ENCODE measurements around the gene ANKRD65.

Gene ANKRD65

DNA sequence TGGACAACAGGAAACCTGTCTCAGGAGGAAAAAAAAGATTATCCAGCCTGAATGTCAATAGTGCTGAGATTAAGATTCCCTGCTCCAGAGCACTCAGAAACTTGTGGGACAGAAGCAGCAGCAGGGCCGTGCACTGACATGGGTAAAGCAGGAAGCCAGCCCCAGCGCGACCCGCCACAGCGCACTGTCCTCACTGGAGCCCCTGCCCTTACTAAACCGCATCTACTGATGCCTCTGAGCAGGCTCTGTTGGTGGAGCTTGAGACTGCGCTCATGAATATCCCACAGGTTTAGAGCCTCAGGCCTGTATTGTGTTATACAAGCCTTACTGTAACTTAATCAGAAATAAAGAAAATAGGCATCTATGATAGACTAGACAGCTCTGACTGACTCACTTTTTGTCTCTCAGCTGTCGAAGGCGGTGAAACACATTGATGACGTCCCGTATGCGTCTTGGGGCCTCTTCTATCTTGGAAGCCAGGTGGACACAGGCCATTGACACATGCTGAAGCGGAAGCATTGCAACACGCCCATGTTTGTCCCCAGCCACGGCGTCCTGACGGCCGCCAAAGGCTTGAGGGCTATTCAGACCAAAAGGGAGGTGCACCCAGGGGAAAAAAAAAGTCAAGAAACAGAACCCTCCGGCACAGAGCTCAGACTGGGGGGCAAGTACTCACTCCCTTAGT is 23.1 kb downstream of the ANKRD65 start:
- peak overlapping the region; percentile 32 for H4K8ac ChIP-seq (ENCODE audit: low read length)

DNA sequence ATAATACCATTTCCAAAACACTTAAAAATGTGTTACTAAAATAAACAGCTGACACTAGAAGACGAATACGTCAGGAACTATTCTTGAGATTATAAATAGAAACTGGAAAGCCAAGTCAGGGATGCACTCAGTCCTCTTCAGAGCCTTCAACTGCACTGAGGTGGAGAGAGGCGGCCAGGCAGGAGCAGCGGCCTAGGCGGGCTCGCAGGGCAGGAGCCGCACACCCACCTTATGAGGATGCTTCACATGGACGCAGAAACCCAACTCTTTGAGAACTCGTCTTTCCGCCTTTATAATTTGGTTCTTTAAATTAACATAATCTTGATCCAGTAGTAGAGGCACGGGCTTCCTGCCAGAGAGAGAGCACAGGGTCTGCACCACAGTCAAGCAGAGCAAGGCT is 25.9 kb downstream of the ANKRD65 start:
- Histone ChIP-seq H2BK15ac (ENCODE audit: low read depth, poor library complexity, severe bottlenecking) (no peak overlapping the region), H3K27me3 (ENCODE audit: control insufficient read depth in 1 of 2, insufficient read depth in 1 of 2, low read length in 2 of 2) (no peaks in the 10 kb centered on the region), H3K18ac (ENCODE audit: low read depth in 1 of 2, low read length in 2 of 2) (no peak overlapping the region), H3K4me3 (ENCODE audit: insufficient read depth in 1 of 2, low read depth in 1 of 2, low read length in 2 of 2) (no peak overlapping the region), H2BK5ac (ENCODE audit: low read depth, low read length, poor library complexity, severe bottlenecking) (no peak overlapping the region), H3K23ac (ENCODE audit: low read length in 2 of 2) (no peak overlapping the region), H2AFZ (ENCODE audit: low read depth, low read length) (no peak overlapping the region), H3K4me1 (ENCODE audit: control insufficient read depth, insufficient read depth, low read depth, low read length) (peaks cover 18% of the 10 kb centered on the region), H2BK12ac (ENCODE audit: low read length in 2 of 2) (no peak overlapping the region), H3K9ac (ENCODE audit: low read length) (no peak overlapping the region), H3K9me3 (ENCODE audit: control insufficient read depth, low read length) (no peaks in the 10 kb centered on the region), H4K91ac (ENCODE audit: low read length) (no peak overlapping the region), H3K27ac (ENCODE audit: low read length, poor library complexity, severe bottlenecking) (no peak overlapping the region), H3K4ac (ENCODE audit: low read depth in 1 of 2, low read length in 2 of 2) (no peak overlapping the region), H3K36me3 (ENCODE audit: control insufficient read depth in 1 of 2, insufficient read depth in 2 of 2, low read depth in 1 of 2, low read length in 2 of 2) (peaks cover 65 to 70% of the 10 kb centered on the region in 2 experiments), H2BK120ac (ENCODE audit: low read depth, low read length) (no peak overlapping the region), H3K14ac (ENCODE audit: low read length in 2 of 2) (no peak overlapping the region), H2AK5ac (ENCODE audit: low read length, severe bottlenecking) (no peak overlapping the region), H4K8ac (ENCODE audit: low read length) (no peak overlapping the region), H3K4me2 (ENCODE audit: low read length, poor library complexity, severe bottlenecking) (no peak overlapping the region), H3K79me1 (replicated peaks; ENCODE audit: low read length, poor library complexity, severe bottlenecking) (peaks cover 20% of the 10 kb centered on the region)
- DNase-seq: no peak
- 93% methylated on average over 11 of the region's 11 CpGs for WGBS

More for the DNA sequence above, 23.1 kb downstream of the ANKRD65 start:
- Histone ChIP-seq H3K4ac (ENCODE audit: low read depth in 1 of 2, low read length in 2 of 2) (no peak overlapping the region), H3K27me3 (ENCODE audit: control insufficient read depth in 1 of 2, insufficient read depth in 1 of 2, low read length in 2 of 2) (no peaks in the 10 kb centered on the region), H2BK15ac (ENCODE audit: low read depth, poor library complexity, severe bottlenecking) (no peak overlapping the region), H3K9ac (ENCODE audit: low read length) (peak overlapping the region; percentile 95), H3K4me2 (ENCODE audit: low read length, poor library complexity, severe bottlenecking) (peak overlapping the region; percentile 87), H4K91ac (ENCODE audit: low read length) (no peak overlapping the region), H2BK5ac (ENCODE audit: low read depth, low read length, poor library complexity, severe bottlenecking) (no peak overlapping the region), H2AFZ (ENCODE audit: low read depth, low read length) (no peak overlapping the region), H3K36me3 (ENCODE audit: control insufficient read depth in 1 of 2, insufficient read depth in 2 of 2, low read depth in 1 of 2, low read length in 2 of 2) (peaks cover 70 to 71% of the 10 kb centered on the region in 2 experiments), H2AK5ac (ENCODE audit: low read length, severe bottlenecking) (no peak overlapping the region), H3K79me1 (replicated peaks; ENCODE audit: low read length, poor library complexity, severe bottlenecking) (peaks cover 7% of the 10 kb centered on the region), H2BK12ac (ENCODE audit: low read length in 2 of 2) (no peak overlapping the region), H3K9me3 (ENCODE audit: control insufficient read depth, low read length) (no peaks in the 10 kb centered on the region), H3K27ac (ENCODE audit: low read length, poor library complexity, severe bottlenecking) (no peak overlapping the region), H2BK120ac (ENCODE audit: low read depth, low read length) (no peak overlapping the region), H3K4me1 (ENCODE audit: control insufficient read depth, insufficient read depth, low read depth, low read length) (peaks cover 36% of the 10 kb centered on the region), H3K18ac (ENCODE audit: low read depth in 1 of 2, low read length in 2 of 2) (no peak overlapping the region), H3K23ac (ENCODE audit: low read length in 2 of 2) (peak overlapping the region in 1 of 2 experiments; percentile 89), H3K4me3 (ENCODE audit: insufficient read depth in 1 of 2, low read depth in 1 of 2, low read length in 2 of 2) (peak overlapping the region; percentile 89 to 98), H3K14ac (ENCODE audit: low read length in 2 of 2) (no peak overlapping the region)
- DNase-seq: peak; percentile 51
- 63% methylated on average over 18 of the region's 19 CpGs for WGBS

DNA sequence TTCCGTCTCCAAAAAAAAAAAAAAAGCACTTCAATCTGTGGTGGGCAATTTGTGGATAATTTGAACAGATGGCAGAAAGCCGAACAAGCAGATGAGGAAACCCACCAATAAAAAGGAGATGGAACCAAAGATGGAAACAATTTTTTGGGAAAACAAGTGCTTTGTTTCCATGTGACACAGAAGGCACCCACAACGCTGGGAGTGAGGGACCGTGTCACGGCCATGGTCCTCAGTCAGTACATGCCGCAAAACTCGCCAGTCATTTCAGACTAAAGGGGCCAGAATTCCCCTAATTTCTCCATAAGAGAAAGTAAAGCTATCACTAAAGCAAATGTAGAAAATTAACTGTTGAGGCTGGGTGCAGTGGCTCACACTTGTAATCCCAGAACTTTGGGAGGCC is 27.0 kb downstream of the ANKRD65 start:
- H3K4me3 ChIP-seq (ENCODE audit: insufficient read depth in 1 of 2, low read depth in 1 of 2, low read length in 2 of 2): no peak overlapping the region
- H3K9ac ChIP-seq (ENCODE audit: low read length): no peak overlapping the region
- no peaks in the 10 kb centered on the region for H3K27me3 ChIP-seq (ENCODE audit: control insufficient read depth in 1 of 2, insufficient read depth in 1 of 2, low read length in 2 of 2)
- peaks cover 13% of the 10 kb centered on the region for H3K4me1 ChIP-seq (ENCODE audit: control insufficient read depth, insufficient read depth, low read depth, low read length)
- H2AK5ac ChIP-seq (ENCODE audit: low read length, severe bottlenecking): no peak overlapping the region
- WGBS: 97% methylated on average over 7 of the region's 7 CpGs
- H3K4me2 ChIP-seq (ENCODE audit: low read length, poor library complexity, severe bottlenecking): no peak overlapping the region
- DNase-seq: no peak
- peaks cover 27% of the 10 kb centered on the region for H3K79me1 ChIP-seq (replicated peaks; ENCODE audit: low read length, poor library complexity, severe bottlenecking)
- no peak overlapping the region for H3K18ac ChIP-seq (ENCODE audit: low read depth in 1 of 2, low read length in 2 of 2)
- H2BK120ac ChIP-seq (ENCODE audit: low read depth, low read length): no peak overlapping the region
- H4K91ac ChIP-seq (ENCODE audit: low read length): no peak overlapping the region
- H2BK12ac ChIP-seq (ENCODE audit: low read length in 2 of 2): no peak overlapping the region
- H3K27ac ChIP-seq (ENCODE audit: low read length, poor library complexity, severe bottlenecking): no peak overlapping the region
- H2BK5ac ChIP-seq (ENCODE audit: low read depth, low read length, poor library complexity, severe bottlenecking): no peak overlapping the region
- no peak overlapping the region for H2AFZ ChIP-seq (ENCODE audit: low read depth, low read length)
- H3K14ac ChIP-seq (ENCODE audit: low read length in 2 of 2): no peak overlapping the region
- no peak overlapping the region for H3K23ac ChIP-seq (ENCODE audit: low read length in 2 of 2)
- H3K36me3 ChIP-seq (ENCODE audit: control insufficient read depth in 1 of 2, insufficient read depth in 2 of 2, low read depth in 1 of 2, low read length in 2 of 2): peaks cover 73 to 80% of the 10 kb centered on the region in 2 experiments
- no peak overlapping the region for H2BK15ac ChIP-seq (ENCODE audit: low read depth, poor library complexity, severe bottlenecking)
- H4K8ac ChIP-seq (ENCODE audit: low read length): no peak overlapping the region
- no peaks in the 10 kb centered on the region for H3K9me3 ChIP-seq (ENCODE audit: control insufficient read depth, low read length)
- no peak overlapping the region for H3K4ac ChIP-seq (ENCODE audit: low read depth in 1 of 2, low read length in 2 of 2)

DNA sequence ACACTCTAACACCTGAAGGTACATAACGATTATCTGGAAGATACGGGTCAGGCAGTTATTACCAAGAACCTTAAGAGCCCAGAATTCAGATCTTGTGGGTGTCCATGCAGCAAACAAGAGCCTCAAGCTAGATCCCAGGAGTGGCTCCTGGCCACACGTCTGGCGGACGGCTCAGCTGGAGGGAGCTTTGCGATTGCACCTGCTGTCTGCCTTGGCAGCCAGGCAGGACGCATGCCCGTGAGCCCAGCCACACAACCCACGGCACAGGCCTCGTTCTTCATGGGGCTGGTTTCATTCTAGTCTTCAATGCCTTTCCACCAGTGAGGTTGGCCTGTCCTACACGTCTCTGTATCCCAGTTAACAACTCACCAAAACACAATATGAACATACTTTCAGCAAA is 27.6 kb downstream of the ANKRD65 start:
- H2BK15ac ChIP-seq (ENCODE audit: low read depth, poor library complexity, severe bottlenecking): no peak overlapping the region
- H2AK5ac ChIP-seq (ENCODE audit: low read length, severe bottlenecking): no peak overlapping the region
- no peak overlapping the region for H3K4me3 ChIP-seq (ENCODE audit: insufficient read depth in 1 of 2, low read depth in 1 of 2, low read length in 2 of 2)
- no peak overlapping the region for H2BK120ac ChIP-seq (ENCODE audit: low read depth, low read length)
- no peak overlapping the region for H3K4me2 ChIP-seq (ENCODE audit: low read length, poor library complexity, severe bottlenecking)
- no peaks in the 10 kb centered on the region for H3K27me3 ChIP-seq (ENCODE audit: control insufficient read depth in 1 of 2, insufficient read depth in 1 of 2, low read length in 2 of 2)
- no peak overlapping the region for H4K8ac ChIP-seq (ENCODE audit: low read length)
- H3K36me3 ChIP-seq (ENCODE audit: control insufficient read depth in 1 of 2, insufficient read depth in 2 of 2, low read depth in 1 of 2, low read length in 2 of 2): peaks cover 79 to 87% of the 10 kb centered on the region in 2 experiments
- H3K14ac ChIP-seq (ENCODE audit: low read length in 2 of 2): no peak overlapping the region
- no peak overlapping the region for H3K23ac ChIP-seq (ENCODE audit: low read length in 2 of 2)
- H2BK5ac ChIP-seq (ENCODE audit: low read depth, low read length, poor library complexity, severe bottlenecking): no peak overlapping the region
- WGBS: 97% methylated on average over 11 of the region's 11 CpGs
- H3K9ac ChIP-seq (ENCODE audit: low read length): no peak overlapping the region
- H3K79me1 ChIP-seq (replicated peaks; ENCODE audit: low read length, poor library complexity, severe bottlenecking): peaks cover 27% of the 10 kb centered on the region
- no peak for DNase-seq
- no peak overlapping the region for H2BK12ac ChIP-seq (ENCODE audit: low read length in 2 of 2)
- H3K4me1 ChIP-seq (ENCODE audit: control insufficient read depth, insufficient read depth, low read depth, low read length): peaks cover 13% of the 10 kb centered on the region
- H3K4ac ChIP-seq (ENCODE audit: low read depth in 1 of 2, low read length in 2 of 2): peak overlapping the region in 1 of 2 experiments; percentile 13
- no peaks in the 10 kb centered on the region for H3K9me3 ChIP-seq (ENCODE audit: control insufficient read depth, low read length)
- no peak overlapping the region for H3K27ac ChIP-seq (ENCODE audit: low read length, poor library complexity, severe bottlenecking)
- no peak overlapping the region for H2AFZ ChIP-seq (ENCODE audit: low read depth, low read length)
- H4K91ac ChIP-seq (ENCODE audit: low read length): no peak overlapping the region
- no peak overlapping the region for H3K18ac ChIP-seq (ENCODE audit: low read depth in 1 of 2, low read length in 2 of 2)

Measured in mesenchymal stem cell (in vitro differentiated cells and primary cell).